Central memory CD4-positive, alpha-beta T cell (primary cell): ENCODE measurements around the gene RAP1GDS1.
"Not testable (repeated sequence)": the region's sequence is repeated elsewhere in the genome, so short reads cannot be mapped to it uniquely, and the experiment has no call there.

ENCODE experiments used
- DNase-seq: peaks from one replicate; pipeline ENCODE4 v3.0.0; 2022

The RAP1GDS1 gene

GRCh38 chr4:98446499-98447375 lies 185.6 kb downstream of the RAP1GDS1 start:
- peak; percentile 76 for DNase-seq

GRCh38 chr4:98447648-98448047 lies 186.5 kb downstream of the RAP1GDS1 start:
- DNase-seq: no peak

GRCh38 chr4:98448908-98449307 lies 187.7 kb downstream of the RAP1GDS1 start:
- DNase-seq: peak; percentile 10

GRCh38 chr4:98452091-98452490 lies 190.9 kb downstream of the RAP1GDS1 start:
- DNase-seq: no peak

- DNase-seq: not testable (repeated sequence)
Observed at GRCh38 chr4:98457422-98457821, 196.2 kb downstream of the RAP1GDS1 start.

- DNase-seq: not testable (repeated sequence)
Observed at GRCh38 chr4:98461121-98461865, 200.1 kb downstream of the RAP1GDS1 start.

- DNase-seq: no peak
Observed at GRCh38 chr4:98462487-98462886, 201.3 kb downstream of the RAP1GDS1 start.

- DNase-seq: no peak
Observed at GRCh38 chr4:98466868-98467599, 205.8 kb downstream of the RAP1GDS1 start.

GRCh38 chr4:98467627-98468072 lies 206.5 kb downstream of the RAP1GDS1 start:
- peak; percentile 64 for DNase-seq

- DNase-seq: no peak
Observed at GRCh38 chr4:98468709-98469108, 207.5 kb downstream of the RAP1GDS1 start.

GRCh38 chr4:98469771-98470170 lies 208.6 kb downstream of the RAP1GDS1 start:
- DNase-seq: no peak

- no peak for DNase-seq
Observed at GRCh38 chr4:98470366-98470765, 209.2 kb downstream of the RAP1GDS1 start.

GRCh38 chr4:98470831-98471230 lies 209.6 kb downstream of the RAP1GDS1 start:
- DNase-seq: no peak

- no peak for DNase-seq
Observed at GRCh38 chr4:98473046-98473445, 211.9 kb downstream of the RAP1GDS1 start.

- no peak for DNase-seq
Observed at GRCh38 chr4:98474408-98474844, 213.2 kb downstream of the RAP1GDS1 start.

GRCh38 chr4:98476891-98477290 lies 215.7 kb downstream of the RAP1GDS1 start:
- DNase-seq: no peak

GRCh38 chr4:98479590-98479989 lies 218.4 kb downstream of the RAP1GDS1 start:
- DNase-seq: not testable (repeated sequence)

- no peak for DNase-seq
Observed at GRCh38 chr4:98480535-98480934, 219.4 kb downstream of the RAP1GDS1 start.

GRCh38 chr4:98481167-98481566 lies 220.0 kb downstream of the RAP1GDS1 start:
- no peak for DNase-seq

- no peak for DNase-seq
Observed at GRCh38 chr4:98482503-98482846, 221.3 kb downstream of the RAP1GDS1 start.

GRCh38 chr4:98482847-98483806 lies 221.9 kb downstream of the RAP1GDS1 start:
- DNase-seq: no peak

- no peak for DNase-seq
Observed at GRCh38 chr4:98484031-98484430, 222.8 kb downstream of the RAP1GDS1 start.
